ENCODE data around the gene RTP5.
"Not testable (repeated sequence)": the region's sequence is repeated elsewhere in the genome, so short reads cannot be mapped to it uniquely, and the experiment has no call there.

RTP5 gene

GRCh38 chr2:241833101-241833663, 36.3 kb upstream of the RTP5 start:
- TF ChIP-seq, protein P1, sequence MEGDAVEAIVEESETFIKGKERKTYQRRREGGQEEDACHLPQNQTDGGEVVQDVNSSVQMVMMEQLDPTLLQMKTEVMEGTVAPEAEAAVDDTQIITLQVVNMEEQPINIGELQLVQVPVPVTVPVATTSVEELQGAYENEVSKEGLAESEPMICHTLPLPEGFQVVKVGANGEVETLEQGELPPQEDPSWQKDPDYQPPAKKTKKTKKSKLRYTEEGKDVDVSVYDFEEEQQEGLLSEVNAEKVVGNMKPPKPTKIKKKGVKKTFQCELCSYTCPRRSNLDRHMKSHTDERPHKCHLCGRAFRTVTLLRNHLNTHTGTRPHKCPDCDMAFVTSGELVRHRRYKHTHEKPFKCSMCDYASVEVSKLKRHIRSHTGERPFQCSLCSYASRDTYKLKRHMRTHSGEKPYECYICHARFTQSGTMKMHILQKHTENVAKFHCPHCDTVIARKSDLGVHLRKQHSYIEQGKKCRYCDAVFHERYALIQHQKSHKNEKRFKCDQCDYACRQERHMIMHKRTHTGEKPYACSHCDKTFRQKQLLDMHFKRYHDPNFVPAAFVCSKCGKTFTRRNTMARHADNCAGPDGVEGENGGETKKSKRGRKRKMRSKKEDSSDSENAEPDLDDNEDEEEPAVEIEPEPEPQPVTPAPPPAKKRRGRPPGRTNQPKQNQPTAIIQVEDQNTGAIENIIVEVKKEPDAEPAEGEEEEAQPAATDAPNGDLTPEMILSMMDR (conservative IDR thresholded peaks at IDR 0.05; ENCODE audit: low read length) = no peak
- DNase-seq (ENCODE audit: low read depth) = peak; percentile 86
- no peak overlapping the region for H3K4me3 ChIP-seq (ENCODE audit: low read length)

DNA sequence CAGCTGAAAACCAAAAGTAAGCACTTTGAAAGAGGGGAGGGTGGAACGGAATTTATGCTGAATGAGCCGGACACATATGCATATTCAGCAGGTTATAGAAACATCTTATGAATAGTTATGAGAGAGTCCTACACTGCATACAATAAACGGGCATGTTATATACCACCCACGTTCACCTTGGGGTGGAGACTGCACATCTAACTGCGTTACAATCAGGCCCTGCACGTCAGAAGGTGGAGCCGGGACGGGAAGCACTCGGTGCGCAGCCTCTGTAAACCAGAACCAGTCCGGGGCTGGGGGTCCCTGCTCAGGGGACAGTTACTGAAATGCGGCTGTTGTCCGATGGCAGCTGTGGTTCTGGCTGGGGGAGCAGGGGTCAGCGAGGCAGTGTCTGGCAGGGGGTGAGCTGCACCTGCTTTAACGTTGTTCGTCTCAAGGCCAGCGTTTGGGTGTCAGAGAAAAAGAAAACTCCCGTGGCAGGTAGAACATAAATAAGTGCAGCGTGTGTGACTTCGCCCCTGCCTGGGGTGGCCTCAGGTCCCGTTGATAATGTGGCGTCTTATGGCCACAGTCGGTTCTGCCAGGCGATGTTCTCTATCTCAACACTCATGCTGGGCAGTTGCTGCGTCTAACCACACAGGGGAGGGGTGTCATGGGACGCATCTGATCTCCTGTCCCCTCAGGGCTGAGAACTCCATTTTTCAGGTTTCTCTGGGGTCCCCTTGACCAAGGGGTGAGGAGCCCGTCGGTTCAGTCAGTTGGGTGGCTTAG, 35.6 kb upstream of the RTP5 start:
- DNase-seq (ENCODE audit: low read depth); H3K4me3 ChIP-seq (ENCODE audit: low read length): not testable (repeated sequence)

DNA sequence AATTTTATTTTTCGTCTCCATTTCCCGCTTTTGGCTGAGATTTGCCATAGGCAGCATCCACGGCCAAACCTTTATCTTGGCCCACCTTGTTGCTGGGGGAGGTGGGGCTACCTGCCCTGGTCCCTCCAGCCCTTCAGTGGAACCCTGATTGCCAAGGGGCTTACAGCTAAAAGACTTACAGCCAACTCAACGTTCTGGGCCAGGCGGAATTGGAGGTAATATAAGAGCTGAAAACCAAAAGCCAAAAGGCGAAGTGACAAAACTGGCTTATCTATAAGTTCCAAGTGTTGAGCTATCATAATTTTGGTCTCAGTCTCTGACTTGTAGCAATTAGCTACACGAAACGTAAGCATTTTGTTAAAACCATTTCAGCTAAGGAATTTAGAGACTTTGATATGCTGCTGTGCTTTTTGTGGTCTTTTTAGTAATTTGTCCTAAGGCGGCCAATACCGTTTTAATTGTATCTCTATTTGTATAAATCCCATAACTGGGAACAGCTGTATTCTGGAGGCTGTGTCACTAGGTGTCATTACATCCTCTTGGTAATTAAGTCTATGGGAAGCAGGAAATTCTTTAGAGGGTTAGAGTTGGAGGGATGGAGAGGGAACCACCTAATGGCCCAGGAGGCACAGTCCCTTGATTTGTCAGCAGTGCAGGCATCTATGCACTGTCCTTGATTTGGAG, 34.9 kb upstream of the RTP5 start:
- DNase-seq (ENCODE audit: low read depth) = no peak
- TF ChIP-seq, protein P1 (conservative IDR thresholded peaks at IDR 0.05; ENCODE audit: low read length) = no peak
- H3K4me3 ChIP-seq (ENCODE audit: low read length) = no peak overlapping the region

DNA sequence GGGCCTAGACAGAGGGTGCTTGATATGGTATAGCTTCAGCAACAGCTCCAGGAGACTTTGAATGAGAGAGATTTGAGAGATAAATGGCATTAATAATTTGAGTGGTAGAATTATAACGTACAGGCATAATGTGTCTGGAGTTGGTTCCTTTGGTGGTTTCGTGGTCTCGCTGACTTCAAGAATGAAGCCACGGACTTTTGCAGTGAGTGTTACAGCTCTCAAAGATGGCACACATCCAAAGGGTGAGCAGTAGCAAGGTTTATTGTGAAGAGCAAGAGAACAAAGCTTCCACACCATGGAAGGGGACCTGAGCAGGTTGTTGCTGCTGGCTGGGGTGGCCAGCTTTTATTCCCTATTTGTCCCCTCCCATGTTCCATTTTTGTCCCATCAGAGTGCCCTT, 33.9 kb upstream of the RTP5 start:
- TF ChIP-seq, protein P1 (conservative IDR thresholded peaks at IDR 0.05; ENCODE audit: low read length) = no peak
- H3K4me3 ChIP-seq (ENCODE audit: low read length) = no peak overlapping the region
- no peak for DNase-seq (ENCODE audit: low read depth)

- DNase-seq (ENCODE audit: low read depth) = no peak
- TF ChIP-seq, protein P1 (conservative IDR thresholded peaks at IDR 0.05; ENCODE audit: low read length) = no peak
Observed at GRCh38 chr2:241836292-241836691, 33.2 kb upstream of the RTP5 start.

GRCh38 chr2:241837197-241837965, 32.1 kb upstream of the RTP5 start:
- no peak overlapping the region for H3K4me3 ChIP-seq (ENCODE audit: low read length)
- DNase-seq (ENCODE audit: low read depth) = no peak
- TF ChIP-seq, protein P1 (conservative IDR thresholded peaks at IDR 0.05; ENCODE audit: low read length) = no peak

More at GRCh38 chr2:241836292-241836691, 33.2 kb upstream of the RTP5 start:
- no peak overlapping the region for H3K4me3 ChIP-seq (ENCODE audit: low read length)

All from AG10803 (cell line).